ENCODE measurements around the gene RTKN2.

DNA sequence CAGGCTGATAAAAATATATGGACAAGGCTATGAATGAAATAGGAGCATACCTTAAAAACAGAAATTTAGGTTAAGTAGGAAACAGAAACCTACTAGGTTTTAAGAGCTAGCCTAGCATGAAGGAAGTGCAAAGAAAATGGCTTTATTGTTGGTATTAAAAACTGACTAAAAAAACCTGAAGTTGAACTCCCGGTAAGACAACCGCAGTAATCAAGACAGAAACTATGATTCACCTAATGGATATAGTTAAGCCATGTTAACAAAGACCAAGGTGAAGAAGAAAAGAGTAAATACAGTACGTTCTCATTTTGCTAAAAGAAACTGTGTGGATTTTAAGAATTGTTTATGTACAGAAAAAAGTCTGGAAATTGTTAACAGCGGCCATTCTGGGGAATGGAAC lies 2.5 kb downstream of the RTKN2 start:
- TF ChIP-seq POLR2AphosphoS5 (IDR thresholded peaks at IDR 0.05) (no peak), POLR2A (IDR thresholded peaks at IDR 0.05) (no peak)
- TF ChIP-seq, protein P1, sequence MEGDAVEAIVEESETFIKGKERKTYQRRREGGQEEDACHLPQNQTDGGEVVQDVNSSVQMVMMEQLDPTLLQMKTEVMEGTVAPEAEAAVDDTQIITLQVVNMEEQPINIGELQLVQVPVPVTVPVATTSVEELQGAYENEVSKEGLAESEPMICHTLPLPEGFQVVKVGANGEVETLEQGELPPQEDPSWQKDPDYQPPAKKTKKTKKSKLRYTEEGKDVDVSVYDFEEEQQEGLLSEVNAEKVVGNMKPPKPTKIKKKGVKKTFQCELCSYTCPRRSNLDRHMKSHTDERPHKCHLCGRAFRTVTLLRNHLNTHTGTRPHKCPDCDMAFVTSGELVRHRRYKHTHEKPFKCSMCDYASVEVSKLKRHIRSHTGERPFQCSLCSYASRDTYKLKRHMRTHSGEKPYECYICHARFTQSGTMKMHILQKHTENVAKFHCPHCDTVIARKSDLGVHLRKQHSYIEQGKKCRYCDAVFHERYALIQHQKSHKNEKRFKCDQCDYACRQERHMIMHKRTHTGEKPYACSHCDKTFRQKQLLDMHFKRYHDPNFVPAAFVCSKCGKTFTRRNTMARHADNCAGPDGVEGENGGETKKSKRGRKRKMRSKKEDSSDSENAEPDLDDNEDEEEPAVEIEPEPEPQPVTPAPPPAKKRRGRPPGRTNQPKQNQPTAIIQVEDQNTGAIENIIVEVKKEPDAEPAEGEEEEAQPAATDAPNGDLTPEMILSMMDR (IDR thresholded peaks at IDR 0.05 in 8 of 11, conservative IDR thresholded peaks at IDR 0.05 in 3 of 11) = no peak
